A549 (cell line): ENCODE measurements around the gene NR3C2. TPM values are rescaled to one million over a fixed set of nuclear protein-coding genes. Genes with fewer than 3 reads are reported as not detected.

ENCODE experiments used
- ATAC-seq, 2 experiments: fragments of 200-7000 bp in 1 of 2; fragments of >200 bp in 1 of 2; cut with Nextera tagmentation in 1 of 2; cut with Tn5 transposase in 1 of 2; 3 replicates each; pipeline versions ENCODE4 v1.8.0 to v1.9.1; 2018 to 2020; ENCODE audit warnings: mild to moderate bottlenecking in 1 of 2, moderate library complexity in 1 of 2
- CTCF ChIA-PET: fragments of 300-600 bp; sonication (Branson Sonifier 250); formaldehyde crosslinking; extraction: SDS; loops from one replicate; lab custom pipeline; 2021; ENCODE audit warnings: antibody characterized with exemption, inconsistent platforms; lab: Yijun Ruan, JAX
- POLR2A ChIA-PET: fragments of 350-600 bp; formaldehyde crosslinking; extraction: SDS; loops from one replicate; lab custom pipeline; 2021; ENCODE audit warnings: antibody characterized with exemption, inconsistent platforms; lab: Yijun Ruan, JAX
- DNase-seq, 2 experiments: peaks; one replicate each; pipeline versions ENCODE4 v3.0.0 to v3.0.0-alpha.2; 2011 to 2016; ENCODE audit warnings: low read depth in 1 of 2, low spot score in 1 of 2
- FAIRE-seq: peaks from 2 replicates; lab custom pipeline; 2011; peaks lifted over from hg19 to GRCh38; lab: Jason Lieb, UNC
- H3K27ac ChIP-seq, 2 experiments: fragments of >200 bp; sonication (Bioruptor Twin); formaldehyde crosslinking; 3 replicates each; pipeline ENCODE4 v1.5.1; 2016 to 2017
- H3K4me1 ChIP-seq: fragments of >200 bp; sonication (Bioruptor Twin); formaldehyde crosslinking; 3 replicates; pipeline ENCODE4 v1.6.1; 2016
- H3K4me2 ChIP-seq: fragments of >200 bp; sonication (Bioruptor Twin); formaldehyde crosslinking; 3 replicates; pipeline ENCODE4 v1.6.1; 2016
- H3K4me3 ChIP-seq: fragments of >200 bp; sonication (Bioruptor Twin); formaldehyde crosslinking; 3 replicates; pipeline ENCODE4 v1.5.1; 2016
- H3K9me3 ChIP-seq: fragments of >200 bp; sonication (Bioruptor Twin); formaldehyde crosslinking; 3 replicates; pipeline ENCODE4 v1.6.1; 2016
- BHLHE40 ChIP-seq: IDR thresholded peaks from 2 replicates; pipeline ENCODE4 v1.6.1; 2012; ENCODE audit warnings: low read depth, low read length, inconsistent platforms
- CBX2 ChIP-seq: fragments of 200-600 bp; sonication (generic); IDR thresholded peaks from 2 replicates; pipeline ENCODE4 v1.6.1; 2016; ENCODE audit warnings: low read depth, mild to moderate bottlenecking, borderline replicate concordance
- CBX8 ChIP-seq: fragments of 200-600 bp; sonication (generic); IDR thresholded peaks from 2 replicates; pipeline ENCODE4 v1.6.1; 2016
- CHD2 ChIP-seq: fragments of 150-350 bp; IDR thresholded peaks from 2 replicates; pipeline ENCODE4 v1.6.1; 2014; ENCODE audit warnings: low read length; ENCODE audit not compliant: partially characterized antibody
- CHD4 ChIP-seq: fragments of 200-600 bp; sonication (generic); IDR thresholded peaks from 2 replicates; pipeline ENCODE4 v1.6.1; 2016; ENCODE audit warnings: antibody characterized with exemption, mild to moderate bottlenecking, borderline replicate concordance
- EHF ChIP-seq: fragments of 250-450 bp; sonication (Bioruptor Pico); IDR thresholded peaks from 2 replicates; pipeline ENCODE4 v1.5.0; 2020; ENCODE audit warnings: mild to moderate bottlenecking
- EP300 ChIP-seq, 2 experiments: fragments of >200 bp; sonication (Bioruptor Twin); formaldehyde crosslinking; IDR thresholded peaks; 2 replicates in 1 of 2; 3 replicates in 1 of 2; pipeline ENCODE4 v1.6.1; 2016 to 2017
- ESRRA ChIP-seq: fragments of 150-350 bp; IDR thresholded peaks from 2 replicates; pipeline ENCODE4 v1.6.1; 2014; ENCODE audit warnings: mild to moderate bottlenecking, low read length, borderline replicate concordance
- FOSL2 ChIP-seq, 2 experiments: fragments of 450-650 bp in 1 of 2; fragments of >200 bp in 1 of 2; sonication (Bioruptor Twin) in 1 of 2; formaldehyde crosslinking; IDR thresholded peaks; 2 replicates each; pipeline versions ENCODE4 v1.5.0 to v1.6.1; 2016 to 2020; ENCODE audit warnings: mild to moderate bottlenecking in 1 of 2, moderate library complexity in 1 of 2
- FOXS1 ChIP-seq: fragments of 250-450 bp; sonication (Bioruptor Pico); IDR thresholded peaks from 2 replicates; pipeline ENCODE4 v1.5.0; 2020; ENCODE audit warnings: mild to moderate bottlenecking, moderate library complexity
- GATA3 ChIP-seq: IDR thresholded peaks from 2 replicates; pipeline ENCODE4 v1.6.1; 2012; ENCODE audit warnings: borderline replicate concordance
- HDAC2 ChIP-seq: fragments of 200-600 bp; sonication (generic); IDR thresholded peaks from 2 replicates; pipeline ENCODE4 v1.6.1; 2016
- HEYL ChIP-seq: fragments of 250-450 bp; sonication (Bioruptor Pico); IDR thresholded peaks from 2 replicates; pipeline ENCODE4 v1.8.0; 2021; ENCODE audit warnings: mild to moderate bottlenecking, moderate library complexity
- HOXA7 ChIP-seq: fragments of 250-450 bp; sonication (Bioruptor Pico); IDR thresholded peaks from 2 replicates; pipeline ENCODE4 v1.5.0; 2020; ENCODE audit warnings: mild to moderate bottlenecking, moderate library complexity
- HOXB13 ChIP-seq: fragments of 250-450 bp; sonication (Bioruptor Pico); IDR thresholded peaks from 2 replicates; pipeline ENCODE4 v1.5.0; 2020; ENCODE audit warnings: low read depth, mild to moderate bottlenecking, moderate library complexity
- HOXB5 ChIP-seq: fragments of 250-450 bp; sonication (Bioruptor Pico); IDR thresholded peaks from 2 replicates; pipeline ENCODE4 v1.5.0; 2020; ENCODE audit warnings: mild to moderate bottlenecking, moderate library complexity
- JUN ChIP-seq, 2 experiments: fragments of >200 bp; sonication (Bioruptor Twin); formaldehyde crosslinking; IDR thresholded peaks; 2 replicates in 1 of 2; 3 replicates in 1 of 2; pipeline ENCODE4 v1.6.1; 2016 to 2017
- JUNB ChIP-seq: fragments of >200 bp; sonication (Bioruptor Twin); formaldehyde crosslinking; IDR thresholded peaks from 2 replicates; pipeline ENCODE4 v1.6.1; 2016
- MAFK ChIP-seq: fragments of 450-650 bp; IDR thresholded peaks from 2 replicates; pipeline ENCODE4 v1.6.1; 2014; ENCODE audit not compliant: partially characterized antibody
- MAZ ChIP-seq: fragments of 150-350 bp; IDR thresholded peaks from 2 replicates; pipeline ENCODE4 v1.6.1; 2014; ENCODE audit warnings: antibody characterized with exemption, low read depth, low read length, borderline replicate concordance
- NR3C1 ChIP-seq: fragments of >200 bp; sonication (Bioruptor Twin); formaldehyde crosslinking; IDR thresholded peaks from 3 replicates; pipeline ENCODE4 v1.6.1; 2017
- POLR2AphosphoS2 ChIP-seq: conservative IDR thresholded peaks from 2 replicates; pipeline ENCODE4 v1.6.1; 2012; ENCODE audit warnings: low read length, improper control_type of control experiment, inconsistent platforms
- RAD21 ChIP-seq, 2 experiments: fragments of >200 bp in 1 of 2; sonication (Bioruptor Twin) in 1 of 2; formaldehyde crosslinking in 1 of 2; IDR thresholded peaks in 1 of 2; conservative IDR thresholded peaks in 1 of 2; 2 replicates in 1 of 2; 3 replicates in 1 of 2; pipeline ENCODE4 v1.6.1; 2012 to 2018; ENCODE audit warnings: inconsistent platforms in 1 of 2
- RARB ChIP-seq: fragments of 250-450 bp; sonication (Bioruptor Pico); IDR thresholded peaks from 2 replicates; pipeline ENCODE4 v1.8.0; 2021; ENCODE audit warnings: mild to moderate bottlenecking, moderate library complexity
- RCOR1 ChIP-seq: fragments of 150-350 bp; IDR thresholded peaks from 2 replicates; pipeline ENCODE4 v1.6.1; 2014; ENCODE audit warnings: antibody characterized with exemption, low read length, low read depth
- RFX5 ChIP-seq: fragments of 450-650 bp; IDR thresholded peaks from 2 replicates; pipeline ENCODE4 v1.7.1; 2014; ENCODE audit warnings: antibody characterized with exemption, mild to moderate bottlenecking, moderate library complexity
- SMC3 ChIP-seq: fragments of >200 bp; sonication (Bioruptor Twin); formaldehyde crosslinking; IDR thresholded peaks from 3 replicates; pipeline ENCODE4 v1.6.1; 2018; ENCODE audit warnings: inconsistent platforms
- SREBF2 ChIP-seq: fragments of 450-650 bp; IDR thresholded peaks from 2 replicates; pipeline ENCODE4 v1.6.1; 2014; ENCODE audit warnings: mild to moderate bottlenecking, moderate library complexity
- TFCP2L1 ChIP-seq: fragments of 250-450 bp; sonication (Bioruptor Pico); IDR thresholded peaks from 2 replicates; pipeline ENCODE4 v1.5.0; 2021; ENCODE audit warnings: mild to moderate bottlenecking
- TP53 ChIP-seq: fragments of 250-450 bp; sonication (Bioruptor Pico); IDR thresholded peaks from 2 replicates; pipeline ENCODE4 v1.5.0; 2021; ENCODE audit warnings: mild to moderate bottlenecking, moderate library complexity
- ZC3H11A ChIP-seq: fragments of 450-650 bp; IDR thresholded peaks from 2 replicates; pipeline ENCODE4 v1.6.1; 2014; ENCODE audit warnings: antibody characterized with exemption, mild to moderate bottlenecking
- ZNF302 ChIP-seq: fragments of 250-450 bp; sonication (Bioruptor Pico); IDR thresholded peaks from 2 replicates; pipeline ENCODE4 v1.9.0; 2021; ENCODE audit warnings: inconsistent platforms, mild to moderate bottlenecking, moderate library complexity
- WGBS: methylation state at CpG from one replicate; pipeline ENCODE4 v1.1.6; 2017; ENCODE audit errors: missing lambda C conversion rate; 5-methylcytosine and 5-hydroxymethylcytosine counted together
- polyA plus RNA-seq, 4 experiments: library from polyadenylated mRNA; depleted of rRNA in 3 of 4; stranded (reverse); fragments of >200 nt; fragmentation: RNase III in 1 of 4; extraction: RNeasy Plus Mini Kit Qiagen cat#74134 plus additional on column Dnase treatment in 1 of 4; gene quantifications; 2 replicates in 3 of 4; 3 replicates in 1 of 4; pipeline ENCODE4 v1.2.3, GENCODE V29; 2011 to 2017
- TF ChIP-seq, protein P1 (sequence below): fragments of 200-600 bp; sonication (generic); IDR thresholded peaks from 2 replicates; pipeline ENCODE4 v1.6.1; 2016; ENCODE audit warnings: antibody characterized with exemption, mild to moderate bottlenecking, moderate library complexity
- TF ChIP-seq, protein P2 (sequence below): fragments of 450-650 bp; IDR thresholded peaks from 2 replicates; pipeline ENCODE4 v1.6.1; 2014; ENCODE audit warnings: antibody characterized with exemption
- TF ChIP-seq, protein P3 (sequence below): fragments of 250-450 bp; sonication (Bioruptor Pico); IDR thresholded peaks from 2 replicates; pipeline ENCODE4 v1.5.0; 2020; ENCODE audit warnings: low read depth, mild to moderate bottlenecking, moderate library complexity

NR3C2 gene
- polyA plus RNA-seq, 2 of the 4 experiments (the other 2 are of a cell fraction), result 0.01 to 0.03 TPM

DNA sequence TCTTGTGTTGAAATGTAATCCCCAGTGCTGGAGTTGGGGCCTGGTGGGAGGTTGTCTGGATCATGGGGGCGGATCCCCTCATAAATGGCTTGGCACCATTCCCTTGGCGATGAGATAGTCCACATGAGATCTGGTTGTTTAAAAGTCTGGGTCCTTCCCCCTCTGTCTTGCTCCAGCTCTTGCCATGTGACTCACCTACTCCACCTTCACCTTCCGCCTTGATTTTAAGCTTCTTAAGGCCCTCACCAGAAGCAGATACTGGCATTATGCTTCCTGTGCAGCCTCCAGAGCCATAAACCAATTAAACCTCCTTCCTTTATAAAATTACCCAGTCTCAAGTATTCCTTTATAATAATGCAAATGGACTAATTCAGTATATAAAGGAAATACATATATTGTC is 111.5 kb downstream of the NR3C2 start:
- ChIA-PET CTCF (no interaction called here), POLR2A (no interaction called here)
- ATAC-seq (no peak), DNase-seq (no peak), FAIRE-seq (no peak)
- no peak overlapping the region for H3K27ac ChIP-seq
- no peak overlapping the region for H3K4me3 ChIP-seq
- TF ChIP-seq HOXB13 (CRISPR knock-in tag) (no peak), GATA3 (no peak), CHD2 (no peak), FOSL2 (IDR thresholded peaks at IDR 0.05) (no peak), FOSL2 (CRISPR knock-in tag; IDR thresholded peaks at IDR 0.05) (no peak), HOXA7 (CRISPR knock-in tag) (no peak), FOXS1 (CRISPR knock-in tag) (no peak), BHLHE40 (no peak), CBX8 (no peak), RCOR1 (no peak), TFCP2L1 (CRISPR knock-in tag) (no peak), POLR2AphosphoS2 (no peak), TP53 (CRISPR knock-in tag) (no peak), JUN (IDR thresholded peaks at IDR 0.05) (no peak), JUNB (no peak)
- no peaks in the 10 kb centered on the region for H3K9me3 ChIP-seq
- H3K4me2 ChIP-seq, result no peak overlapping the region
- H3K4me1 ChIP-seq, result no peaks in the 10 kb centered on the region
- 44% methylated on average over 3 of the region's 3 CpGs for WGBS

DNA sequence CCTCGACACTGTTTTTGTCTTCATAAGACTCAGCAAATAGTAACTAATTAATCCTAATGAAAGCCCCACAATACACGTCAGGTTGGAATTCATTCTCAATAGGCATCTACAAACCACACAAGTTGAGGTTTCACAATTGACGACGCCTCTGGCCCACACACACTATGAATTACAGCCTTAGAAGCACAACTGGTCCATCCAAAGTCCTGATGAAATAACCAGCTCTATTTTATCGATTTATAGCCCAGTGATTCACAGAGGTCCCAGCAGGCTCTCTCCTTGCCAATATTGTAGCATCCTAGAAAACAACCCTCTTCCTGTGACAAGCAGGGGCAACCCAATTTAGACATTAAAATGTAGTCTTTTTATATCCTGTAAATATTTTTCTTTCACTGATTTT is 112.1 kb downstream of the NR3C2 start:
- no peak for TF ChIP-seq RAD21 (conservative IDR thresholded peaks at IDR 0.05 in 1 of 2, IDR thresholded peaks at IDR 0.05 in 1 of 2)
- TF ChIP-seq RARB (CRISPR knock-in tag), result no peak
- TF ChIP-seq, protein P1, sequence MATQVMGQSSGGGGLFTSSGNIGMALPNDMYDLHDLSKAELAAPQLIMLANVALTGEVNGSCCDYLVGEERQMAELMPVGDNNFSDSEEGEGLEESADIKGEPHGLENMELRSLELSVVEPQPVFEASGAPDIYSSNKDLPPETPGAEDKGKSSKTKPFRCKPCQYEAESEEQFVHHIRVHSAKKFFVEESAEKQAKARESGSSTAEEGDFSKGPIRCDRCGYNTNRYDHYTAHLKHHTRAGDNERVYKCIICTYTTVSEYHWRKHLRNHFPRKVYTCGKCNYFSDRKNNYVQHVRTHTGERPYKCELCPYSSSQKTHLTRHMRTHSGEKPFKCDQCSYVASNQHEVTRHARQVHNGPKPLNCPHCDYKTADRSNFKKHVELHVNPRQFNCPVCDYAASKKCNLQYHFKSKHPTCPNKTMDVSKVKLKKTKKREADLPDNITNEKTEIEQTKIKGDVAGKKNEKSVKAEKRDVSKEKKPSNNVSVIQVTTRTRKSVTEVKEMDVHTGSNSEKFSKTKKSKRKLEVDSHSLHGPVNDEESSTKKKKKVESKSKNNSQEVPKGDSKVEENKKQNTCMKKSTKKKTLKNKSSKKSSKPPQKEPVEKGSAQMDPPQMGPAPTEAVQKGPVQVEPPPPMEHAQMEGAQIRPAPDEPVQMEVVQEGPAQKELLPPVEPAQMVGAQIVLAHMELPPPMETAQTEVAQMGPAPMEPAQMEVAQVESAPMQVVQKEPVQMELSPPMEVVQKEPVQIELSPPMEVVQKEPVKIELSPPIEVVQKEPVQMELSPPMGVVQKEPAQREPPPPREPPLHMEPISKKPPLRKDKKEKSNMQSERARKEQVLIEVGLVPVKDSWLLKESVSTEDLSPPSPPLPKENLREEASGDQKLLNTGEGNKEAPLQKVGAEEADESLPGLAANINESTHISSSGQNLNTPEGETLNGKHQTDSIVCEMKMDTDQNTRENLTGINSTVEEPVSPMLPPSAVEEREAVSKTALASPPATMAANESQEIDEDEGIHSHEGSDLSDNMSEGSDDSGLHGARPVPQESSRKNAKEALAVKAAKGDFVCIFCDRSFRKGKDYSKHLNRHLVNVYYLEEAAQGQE, result no peak
- no peak for TF ChIP-seq RCOR1
- TF ChIP-seq HOXB5, result no peak
- TF ChIP-seq MAFK, result no peak
- TF ChIP-seq ZNF302, result no peak
- TF ChIP-seq EP300 (IDR thresholded peaks at IDR 0.05), result no peak
- no peaks in the 10 kb centered on the region for H3K4me1 ChIP-seq
- no peak overlapping the region for H3K4me2 ChIP-seq
- FAIRE-seq (no peak), ATAC-seq (no peak), DNase-seq (no peak)
- WGBS, result 48% methylated on average over 5 of the region's 5 CpGs
- no peak overlapping the region for H3K4me3 ChIP-seq
- CTCF ChIA-PET, result no interaction called here
- no peaks in the 10 kb centered on the region for H3K9me3 ChIP-seq
- H3K27ac ChIP-seq, result no peak overlapping the region
- POLR2A ChIA-PET, result no interaction called here

DNA sequence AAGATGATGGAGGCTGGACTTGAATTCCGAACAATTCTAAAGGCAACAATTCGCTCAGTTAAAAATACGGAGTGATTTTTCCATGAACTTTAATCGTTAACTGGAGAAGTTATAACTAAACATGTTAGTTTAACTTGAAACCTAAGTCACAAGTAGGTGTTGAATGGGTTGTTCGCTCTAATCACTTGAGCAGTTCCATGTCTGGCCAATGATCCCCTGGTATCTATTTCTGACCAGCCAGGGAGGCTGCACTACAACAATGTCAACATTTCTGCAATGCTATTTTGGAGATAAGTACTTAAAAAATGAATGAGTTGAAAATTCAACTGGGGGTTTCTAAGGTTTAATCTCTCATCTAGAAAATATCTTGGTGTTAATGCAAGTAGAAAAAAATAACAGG is 112.5 kb downstream of the NR3C2 start:
- ChIA-PET CTCF (no interaction called here), POLR2A (no interaction called here)
- Histone ChIP-seq H3K9me3 (no peaks in the 10 kb centered on the region), H3K4me2 (no peak overlapping the region), H3K4me3 (no peak overlapping the region), H3K27ac (no peak overlapping the region), H3K4me1 (no peaks in the 10 kb centered on the region)
- WGBS, result 61% methylated on average over 5 of the region's 5 CpGs
- DNase-seq, result no peak
- no peak for FAIRE-seq
- no peak for ATAC-seq
- TF ChIP-seq ESRRA, result no peak
- TF ChIP-seq SREBF2, result no peak
- no peak for TF ChIP-seq EHF
- TF ChIP-seq CBX8, result no peak
- no peak for TF ChIP-seq CHD4
- TF ChIP-seq CBX2, result no peak
- no peak for TF ChIP-seq NR3C1
- no peak for TF ChIP-seq HEYL (CRISPR knock-in tag)
- no peak for TF ChIP-seq SMC3
- TF ChIP-seq MAZ, result no peak
- TF ChIP-seq POLR2AphosphoS2, result no peak
- TF ChIP-seq, protein P2, sequence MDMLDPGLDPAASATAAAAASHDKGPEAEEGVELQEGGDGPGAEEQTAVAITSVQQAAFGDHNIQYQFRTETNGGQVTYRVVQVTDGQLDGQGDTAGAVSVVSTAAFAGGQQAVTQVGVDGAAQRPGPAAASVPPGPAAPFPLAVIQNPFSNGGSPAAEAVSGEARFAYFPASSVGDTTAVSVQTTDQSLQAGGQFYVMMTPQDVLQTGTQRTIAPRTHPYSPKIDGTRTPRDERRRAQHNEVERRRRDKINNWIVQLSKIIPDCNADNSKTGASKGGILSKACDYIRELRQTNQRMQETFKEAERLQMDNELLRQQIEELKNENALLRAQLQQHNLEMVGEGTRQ, result no peak
- TF ChIP-seq, protein P3, sequence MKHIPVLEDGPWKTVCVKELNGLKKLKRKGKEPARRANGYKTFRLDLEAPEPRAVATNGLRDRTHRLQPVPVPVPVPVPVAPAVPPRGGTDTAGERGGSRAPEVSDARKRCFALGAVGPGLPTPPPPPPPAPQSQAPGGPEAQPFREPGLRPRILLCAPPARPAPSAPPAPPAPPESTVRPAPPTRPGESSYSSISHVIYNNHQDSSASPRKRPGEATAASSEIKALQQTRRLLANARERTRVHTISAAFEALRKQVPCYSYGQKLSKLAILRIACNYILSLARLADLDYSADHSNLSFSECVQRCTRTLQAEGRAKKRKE (CRISPR knock-in tag), result no peak
- TF ChIP-seq RFX5, result no peak
- TF ChIP-seq ZC3H11A, result no peak
- TF ChIP-seq HDAC2, result no peak
